Astrocyte (in vitro differentiated cells and primary cell): ENCODE measurements around the gene MAN1C1.
"Not testable (repeated sequence)": the region's sequence is repeated elsewhere in the genome, so short reads cannot be mapped to it uniquely, and the experiment has no call there.

Source experiments
- CTCF ChIP-seq: IDR thresholded peaks from 2 replicates; pipeline ENCODE4 v1.5.1; 2011; ENCODE audit warnings: low read depth, mild to moderate bottlenecking, inconsistent platforms, low read length, moderate library complexity; ENCODE audit not compliant: insufficient read depth
- EZH2 ChIP-seq: IDR thresholded peaks from 2 replicates; pipeline ENCODE4 v1.6.1; 2012; ENCODE audit warnings: mild to moderate bottlenecking, low read length, inconsistent platforms; ENCODE audit not compliant: insufficient read depth

- not testable (repeated sequence) for TF ChIP-seq EZH2, CTCF
These were observed 118.4 kb downstream of the MAN1C1 start for GRCh38 chr1:25734991-25735390.
